Omental fat pad (tissue), 4 donors: Measurements from ENCODE around the gene ZMPSTE24. TPM values are rescaled to one million over a fixed set of nuclear protein-coding genes. Genes with fewer than 3 reads are reported as not detected.

Experiments
- ATAC-seq: fragments of 150-250 bp; one replicate; pipeline ENCODE4 v1.9.1; 2016; ENCODE audit warnings: mild to moderate bottlenecking, moderate library complexity; ENCODE audit not compliant: low FRiP score
- DNase-seq: peaks from one replicate; pipeline ENCODE4 v3.0.0-alpha.2; 2019; ENCODE audit warnings: low spot score
- CTCF ChIP-seq, 3 donors: fragments of 450-650 bp; IDR thresholded peaks; one replicate each; pipeline ENCODE4 v1.5.1; 2016 to 2017; ENCODE audit warnings: antibody characterized with exemption in 3 of 3, mild to moderate bottlenecking in 3 of 3, moderate library complexity in 2 of 3
- total RNA-seq, 4 donors: library from RNA; depleted of rRNA; stranded (reverse); fragments of >200 nt; gene quantifications; one replicate each; pipeline ENCODE4 v1.1.0, GENCODE V29; 2016

The ZMPSTE24 gene
- total RNA-seq, 4 donors from 2014 or later: 34.8 to 38.3 (median 36.2) TPM

GRCh38 chr1:40291293-40291692, 33.3 kb downstream of the ZMPSTE24 start:
- no peak for TF ChIP-seq CTCF (IDR thresholded peaks at IDR 0.05)
- ATAC-seq: no peak
- DNase-seq: no peak

GRCh38 chr1:40299366-40300248, 41.6 kb downstream of the ZMPSTE24 start:
- no peak for TF ChIP-seq CTCF (IDR thresholded peaks at IDR 0.05)
- DNase-seq (no peak), ATAC-seq (no peak)

- ATAC-seq: no peak
These were observed 42.2 kb downstream of the ZMPSTE24 start for GRCh38 chr1:40300249-40300567.

GRCh38 chr1:40300651-40301050, 42.6 kb downstream of the ZMPSTE24 start:
- TF ChIP-seq CTCF (IDR thresholded peaks at IDR 0.05): no peak
- DNase-seq (no peak), ATAC-seq (no peak)

More at GRCh38 chr1:40300249-40300567, 42.2 kb downstream of the ZMPSTE24 start:
- no peak for TF ChIP-seq CTCF (IDR thresholded peaks at IDR 0.05)
- DNase-seq: no peak

- no peak for TF ChIP-seq CTCF (IDR thresholded peaks at IDR 0.05)
- DNase-seq: no peak
These were observed 43.0 kb downstream of the ZMPSTE24 start for GRCh38 chr1:40301066-40301465.

GRCh38 chr1:40301541-40302299, 43.7 kb downstream of the ZMPSTE24 start:
- DNase-seq (no peak), ATAC-seq (no peak)
- TF ChIP-seq CTCF (IDR thresholded peaks at IDR 0.05): no peak

More at GRCh38 chr1:40301066-40301465, 43.0 kb downstream of the ZMPSTE24 start:
- no peak for ATAC-seq
